H1 (cell line): ENCODE measurements around the gene KRTAP12-3. TPM values are rescaled to one million over a fixed set of nuclear protein-coding genes. Genes with fewer than 3 reads are reported as not detected.

ENCODE experiments used
- CHD1 ChIP-seq: IDR thresholded peaks from 2 replicates; pipeline ENCODE4 v1.6.1; 2012; ENCODE audit warnings: low read depth, low read length, improper control_type of control experiment
- GTF2F1 ChIP-seq: IDR thresholded peaks from 2 replicates; pipeline ENCODE4 v1.6.1; 2012; ENCODE audit warnings: low read depth, low read length, improper control_type of control experiment, borderline replicate concordance
- SP1 ChIP-seq: IDR thresholded peaks from 2 replicates; pipeline ENCODE4 v1.6.1; 2011; ENCODE audit warnings: low read depth, low read length
- SP2 ChIP-seq: IDR thresholded peaks from 2 replicates; pipeline ENCODE4 v1.6.1; 2012; ENCODE audit warnings: mild to moderate bottlenecking, low read length, inconsistent platforms
- polyA plus RNA-seq, 7 experiments: library from polyadenylated mRNA; depleted of rRNA in 3 of 7; stranded (reverse) in 5 of 7; unstranded in 2 of 7; fragments of >200 nt in 5 of 7; fragments of 200-250 nt in 2 of 7; gene quantifications; 1 replicate in 5 of 7; 2 replicates in 1 of 7; 4 replicates in 1 of 7; pipeline versions ENCODE4 v1.2.1 to v1.2.3, GENCODE V29; 2011 to 2013; ENCODE audit warnings: missing spikeins in 2 of 7, mixed read lengths in 2 of 7
- total RNA-seq: library from RNA; stranded (reverse); fragmentation: NEBNext Ultra II Directional; extraction: Animal tissue kit (Norgen Biotek cat#: 25700); gene quantifications from 2 replicates; pipeline ENCODE4 v1.2.1, GENCODE V29; 2021

KRTAP12-3 gene
- total and polyA plus RNA-seq, 2 of the 8 experiments (the other 6 are each of a cell fraction or from before 2014, with no cell fraction given): not detected

DNA sequence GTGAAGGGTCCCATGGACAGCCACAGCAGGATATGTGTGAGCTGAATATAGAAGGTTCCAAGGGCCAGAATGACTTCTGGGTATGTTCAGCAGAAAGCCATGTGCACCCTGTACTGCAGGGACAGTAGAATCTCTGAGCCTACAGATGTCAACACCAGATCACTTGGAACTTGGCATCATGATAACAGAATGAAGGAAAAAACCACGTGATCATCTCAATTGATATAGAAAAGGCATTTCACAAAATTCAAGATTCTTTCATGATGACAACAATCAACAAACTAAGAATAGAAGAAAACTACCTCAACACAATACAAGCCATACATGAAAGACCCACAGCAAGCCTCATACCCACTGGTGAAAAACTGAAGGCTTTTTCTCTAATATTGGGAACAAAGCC lies 9.9 kb downstream of the KRTAP12-3 start (continued):
- no peak for TF ChIP-seq SP2
- TF ChIP-seq GTF2F1: no peak
- no peak for TF ChIP-seq SP1
- TF ChIP-seq CHD1: no peak
